Measurements from ENCODE around the gene FARP2. TPM values are rescaled to one million over a fixed set of nuclear protein-coding genes. Genes with fewer than 3 reads are reported as not detected.

Gene FARP2
- total RNA-seq, 2 donors from 2014 or later: 48.1 to 67.4 TPM

GRCh38 chr2:241485172-241485911, 129.3 kb downstream of the FARP2 start:
- ATAC-seq (ENCODE audit: insufficient number of reproducible peaks, low FRiP score, low read depth): no peak
- no peak overlapping the region for H3K4me3 ChIP-seq
- H3K9me3 ChIP-seq: no peaks in the 10 kb centered on the region
- H3K27ac ChIP-seq: no peak overlapping the region
- H3K27me3 ChIP-seq (replicated peaks; ENCODE audit: insufficient read depth): no peaks in the 10 kb centered on the region
- no peak for DNase-seq (ENCODE audit: low spot score)
- no peaks in the 10 kb centered on the region for H3K36me3 ChIP-seq
- TF ChIP-seq, protein P1, sequence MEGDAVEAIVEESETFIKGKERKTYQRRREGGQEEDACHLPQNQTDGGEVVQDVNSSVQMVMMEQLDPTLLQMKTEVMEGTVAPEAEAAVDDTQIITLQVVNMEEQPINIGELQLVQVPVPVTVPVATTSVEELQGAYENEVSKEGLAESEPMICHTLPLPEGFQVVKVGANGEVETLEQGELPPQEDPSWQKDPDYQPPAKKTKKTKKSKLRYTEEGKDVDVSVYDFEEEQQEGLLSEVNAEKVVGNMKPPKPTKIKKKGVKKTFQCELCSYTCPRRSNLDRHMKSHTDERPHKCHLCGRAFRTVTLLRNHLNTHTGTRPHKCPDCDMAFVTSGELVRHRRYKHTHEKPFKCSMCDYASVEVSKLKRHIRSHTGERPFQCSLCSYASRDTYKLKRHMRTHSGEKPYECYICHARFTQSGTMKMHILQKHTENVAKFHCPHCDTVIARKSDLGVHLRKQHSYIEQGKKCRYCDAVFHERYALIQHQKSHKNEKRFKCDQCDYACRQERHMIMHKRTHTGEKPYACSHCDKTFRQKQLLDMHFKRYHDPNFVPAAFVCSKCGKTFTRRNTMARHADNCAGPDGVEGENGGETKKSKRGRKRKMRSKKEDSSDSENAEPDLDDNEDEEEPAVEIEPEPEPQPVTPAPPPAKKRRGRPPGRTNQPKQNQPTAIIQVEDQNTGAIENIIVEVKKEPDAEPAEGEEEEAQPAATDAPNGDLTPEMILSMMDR (IDR thresholded peaks at IDR 0.05): no peak
- H3K4me1 ChIP-seq (ENCODE audit: control insufficient read depth in 1 of 2, low read depth in 2 of 2): no peaks in the 10 kb centered on the region

DNA sequence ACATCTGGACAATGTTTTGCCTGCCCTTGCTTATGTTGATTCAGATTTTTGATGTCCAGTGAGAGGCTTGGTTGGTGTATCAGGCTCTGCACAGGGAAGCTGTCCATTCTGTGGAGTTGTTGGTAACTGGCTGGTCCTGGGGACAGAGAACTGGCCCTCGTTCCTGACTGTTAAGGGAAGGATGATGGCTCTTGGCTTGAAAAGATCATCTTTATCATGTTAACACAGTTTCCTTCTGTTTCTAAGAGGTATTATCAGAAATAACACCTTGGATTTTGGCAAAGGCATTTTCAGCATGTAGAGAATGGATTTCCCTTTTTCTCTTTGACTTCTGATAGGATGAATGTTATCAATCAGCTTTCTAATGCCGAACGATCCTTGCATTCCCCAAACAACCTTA, 133.0 kb downstream of the FARP2 start:
- H3K27me3 ChIP-seq (replicated peaks; ENCODE audit: insufficient read depth): no peaks in the 10 kb centered on the region
- no peaks in the 10 kb centered on the region for H3K9me3 ChIP-seq
- H3K27ac ChIP-seq: no peak overlapping the region
- H3K36me3 ChIP-seq: peaks cover 4% of the 10 kb centered on the region
- H3K4me3 ChIP-seq: no peak overlapping the region
- H3K4me1 ChIP-seq (ENCODE audit: control insufficient read depth in 1 of 2, low read depth in 2 of 2): no peaks in the 10 kb centered on the region
- no peak for DNase-seq (ENCODE audit: low spot score)
- no peak for ATAC-seq (ENCODE audit: insufficient number of reproducible peaks, low FRiP score, low read depth)
- TF ChIP-seq, protein P1 (IDR thresholded peaks at IDR 0.05): no peak

DNA sequence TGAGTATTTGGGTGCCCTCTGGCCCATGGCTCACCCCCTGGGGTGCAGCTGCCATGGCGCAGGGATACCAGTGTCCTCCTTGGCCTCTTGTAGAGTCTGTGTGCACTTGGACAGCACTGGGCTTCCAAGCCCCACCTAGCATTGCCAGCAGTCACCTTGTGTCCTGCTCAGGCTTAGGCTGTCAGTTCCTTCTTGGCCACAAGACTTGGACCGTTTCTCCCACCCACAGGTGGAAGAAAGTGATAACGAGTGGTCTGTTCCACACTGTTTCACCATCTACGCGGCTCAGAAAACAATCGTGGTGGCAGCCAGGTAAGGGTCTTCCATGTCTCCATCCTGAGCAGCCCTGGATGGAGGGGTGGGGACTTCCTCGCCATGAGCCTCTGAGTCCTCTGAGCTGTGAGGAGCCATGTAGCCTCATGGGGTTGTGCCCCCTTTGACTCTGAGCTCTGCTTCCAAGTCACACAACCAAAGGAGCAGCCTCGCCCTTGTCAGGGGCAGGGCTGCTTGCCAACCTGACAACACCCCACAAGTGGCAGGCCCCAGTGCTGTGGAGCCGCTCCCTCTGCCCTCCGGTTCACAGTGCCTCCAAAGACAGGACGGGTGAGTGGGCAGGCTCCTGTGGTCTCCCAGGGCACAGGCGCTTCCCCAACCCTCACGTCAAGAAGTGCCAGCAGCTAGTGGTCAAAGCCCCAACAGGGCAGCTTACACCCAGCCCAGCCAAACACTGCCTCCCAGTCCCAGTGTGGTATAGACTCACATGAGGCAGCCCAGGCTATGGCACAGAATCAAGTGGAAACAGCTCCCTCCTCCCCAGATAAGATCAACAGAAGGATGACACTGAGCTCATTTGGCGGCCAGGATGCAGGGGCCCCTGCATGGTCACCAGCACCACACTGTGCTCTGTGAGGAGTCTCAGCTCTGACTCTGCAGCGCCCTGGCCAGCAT, 133.9 kb downstream of the FARP2 start:
- H3K36me3 ChIP-seq: peaks cover 13% of the 10 kb centered on the region
- no peak for DNase-seq (ENCODE audit: low spot score)
- no peak overlapping the region for H3K4me3 ChIP-seq
- H3K4me1 ChIP-seq (ENCODE audit: control insufficient read depth in 1 of 2, low read depth in 2 of 2): no peaks in the 10 kb centered on the region
- H3K27me3 ChIP-seq (replicated peaks; ENCODE audit: insufficient read depth): no peaks in the 10 kb centered on the region
- ATAC-seq (ENCODE audit: insufficient number of reproducible peaks, low FRiP score, low read depth): no peak
- no peak overlapping the region for H3K27ac ChIP-seq
- no peaks in the 10 kb centered on the region for H3K9me3 ChIP-seq
- TF ChIP-seq, protein P1 (IDR thresholded peaks at IDR 0.05): no peak

DNA sequence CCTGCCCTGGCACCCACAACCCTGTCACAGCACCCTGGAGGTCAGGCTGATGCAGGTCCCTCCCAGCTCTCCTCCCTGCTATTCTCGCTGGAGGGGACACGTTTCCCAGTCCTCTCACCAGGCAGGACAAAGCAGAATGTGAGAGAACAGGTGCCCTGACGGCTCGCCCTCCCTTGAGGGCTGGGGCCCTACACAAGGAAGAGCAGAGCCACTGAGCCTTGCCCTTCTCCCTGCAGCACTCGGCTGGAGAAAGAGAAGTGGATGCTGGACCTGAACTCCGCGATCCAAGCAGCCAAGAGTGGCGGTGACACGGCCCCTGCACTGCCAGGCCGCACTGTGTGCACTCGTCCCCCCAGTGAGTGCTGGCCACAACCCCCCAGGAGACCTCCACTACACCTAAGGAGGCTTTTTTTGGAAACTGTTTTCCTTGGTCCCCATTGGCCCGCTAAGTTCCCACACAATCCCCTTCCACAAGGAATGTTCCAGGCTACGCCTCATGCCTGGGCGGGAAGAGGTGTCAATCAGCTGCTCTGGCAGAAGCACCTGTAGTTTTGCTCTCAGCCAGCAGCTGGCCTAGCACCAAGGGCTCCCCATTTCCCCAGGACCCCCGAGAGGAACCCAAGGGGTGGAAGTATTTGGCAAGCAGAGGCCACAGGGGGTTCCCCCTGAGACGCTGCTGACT, 134.9 kb downstream of the FARP2 start:
- no peaks in the 10 kb centered on the region for H3K27me3 ChIP-seq (replicated peaks; ENCODE audit: insufficient read depth)
- ATAC-seq (ENCODE audit: insufficient number of reproducible peaks, low FRiP score, low read depth): no peak
- H3K9me3 ChIP-seq: no peaks in the 10 kb centered on the region
- DNase-seq (ENCODE audit: low spot score): no peak
- peaks cover 22% of the 10 kb centered on the region for H3K36me3 ChIP-seq
- H3K27ac ChIP-seq: no peak overlapping the region
- H3K4me1 ChIP-seq (ENCODE audit: control insufficient read depth in 1 of 2, low read depth in 2 of 2): no peaks in the 10 kb centered on the region
- H3K4me3 ChIP-seq: no peak overlapping the region
- TF ChIP-seq, protein P1 (IDR thresholded peaks at IDR 0.05): no peak
